Subcutaneous adipose tissue (tissue), 4 donors: ENCODE results near the gene RUVBL1. TPM values are rescaled to one million over a fixed set of nuclear protein-coding genes. Genes with fewer than 3 reads are reported as not detected.

Experiments
- total RNA-seq, 4 donors: library from RNA; depleted of rRNA; stranded (reverse); fragments of >200 nt; gene quantifications; one replicate each; pipeline ENCODE4 v1.1.0, GENCODE V29; 2016
- TF ChIP-seq, protein P1 (sequence below): fragments of 450-650 bp; IDR thresholded peaks from one replicate; pipeline ENCODE4 v1.5.1; 2016; ENCODE audit warnings: low read depth, mild to moderate bottlenecking, control low read depth, antibody characterized with exemption, moderate library complexity

The RUVBL1 gene
- total RNA-seq, 4 donors from 2014 or later, result 14.1 to 29.3 (median 17.1) TPM

DNA sequence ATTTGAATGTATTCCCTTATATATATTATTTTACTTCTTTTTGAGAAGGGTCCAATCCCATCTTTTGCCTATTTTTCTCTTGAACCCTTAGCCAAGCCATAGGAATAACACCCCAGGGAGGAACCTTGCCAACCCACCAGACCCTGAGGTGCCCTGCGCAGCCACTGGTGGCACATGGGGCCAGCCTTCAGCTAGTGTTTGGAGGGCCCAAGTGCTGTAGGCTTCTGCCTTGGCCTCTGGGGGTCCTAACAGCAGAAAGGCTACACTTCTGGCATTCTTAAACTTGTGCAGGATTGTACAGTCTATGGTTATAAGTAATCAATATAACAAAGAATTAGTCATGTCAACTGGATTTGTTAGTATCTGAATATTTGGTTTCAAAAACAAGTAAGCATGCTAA lies 34.5 kb downstream of the RUVBL1 start:
- TF ChIP-seq, protein P1, sequence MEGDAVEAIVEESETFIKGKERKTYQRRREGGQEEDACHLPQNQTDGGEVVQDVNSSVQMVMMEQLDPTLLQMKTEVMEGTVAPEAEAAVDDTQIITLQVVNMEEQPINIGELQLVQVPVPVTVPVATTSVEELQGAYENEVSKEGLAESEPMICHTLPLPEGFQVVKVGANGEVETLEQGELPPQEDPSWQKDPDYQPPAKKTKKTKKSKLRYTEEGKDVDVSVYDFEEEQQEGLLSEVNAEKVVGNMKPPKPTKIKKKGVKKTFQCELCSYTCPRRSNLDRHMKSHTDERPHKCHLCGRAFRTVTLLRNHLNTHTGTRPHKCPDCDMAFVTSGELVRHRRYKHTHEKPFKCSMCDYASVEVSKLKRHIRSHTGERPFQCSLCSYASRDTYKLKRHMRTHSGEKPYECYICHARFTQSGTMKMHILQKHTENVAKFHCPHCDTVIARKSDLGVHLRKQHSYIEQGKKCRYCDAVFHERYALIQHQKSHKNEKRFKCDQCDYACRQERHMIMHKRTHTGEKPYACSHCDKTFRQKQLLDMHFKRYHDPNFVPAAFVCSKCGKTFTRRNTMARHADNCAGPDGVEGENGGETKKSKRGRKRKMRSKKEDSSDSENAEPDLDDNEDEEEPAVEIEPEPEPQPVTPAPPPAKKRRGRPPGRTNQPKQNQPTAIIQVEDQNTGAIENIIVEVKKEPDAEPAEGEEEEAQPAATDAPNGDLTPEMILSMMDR, result no peak

DNA sequence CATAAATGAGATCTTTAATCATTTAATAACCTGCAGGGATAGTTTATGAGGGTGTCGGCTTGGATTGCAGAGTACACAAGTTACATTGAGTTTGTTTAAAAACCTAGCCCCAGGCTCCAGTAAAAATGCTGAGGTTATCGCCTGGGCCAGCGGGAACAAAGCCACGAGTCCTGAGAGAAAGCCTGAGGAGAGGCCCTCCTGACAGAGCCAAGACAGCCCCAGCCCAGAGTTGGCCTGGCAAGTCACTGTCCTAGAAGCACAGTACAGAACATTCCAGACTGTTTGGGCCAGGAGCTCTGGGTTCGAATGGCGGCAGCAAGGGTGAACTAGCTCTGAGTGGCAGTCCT lies 39.0 kb downstream of the RUVBL1 start:
- TF ChIP-seq, protein P1, result no peak

DNA sequence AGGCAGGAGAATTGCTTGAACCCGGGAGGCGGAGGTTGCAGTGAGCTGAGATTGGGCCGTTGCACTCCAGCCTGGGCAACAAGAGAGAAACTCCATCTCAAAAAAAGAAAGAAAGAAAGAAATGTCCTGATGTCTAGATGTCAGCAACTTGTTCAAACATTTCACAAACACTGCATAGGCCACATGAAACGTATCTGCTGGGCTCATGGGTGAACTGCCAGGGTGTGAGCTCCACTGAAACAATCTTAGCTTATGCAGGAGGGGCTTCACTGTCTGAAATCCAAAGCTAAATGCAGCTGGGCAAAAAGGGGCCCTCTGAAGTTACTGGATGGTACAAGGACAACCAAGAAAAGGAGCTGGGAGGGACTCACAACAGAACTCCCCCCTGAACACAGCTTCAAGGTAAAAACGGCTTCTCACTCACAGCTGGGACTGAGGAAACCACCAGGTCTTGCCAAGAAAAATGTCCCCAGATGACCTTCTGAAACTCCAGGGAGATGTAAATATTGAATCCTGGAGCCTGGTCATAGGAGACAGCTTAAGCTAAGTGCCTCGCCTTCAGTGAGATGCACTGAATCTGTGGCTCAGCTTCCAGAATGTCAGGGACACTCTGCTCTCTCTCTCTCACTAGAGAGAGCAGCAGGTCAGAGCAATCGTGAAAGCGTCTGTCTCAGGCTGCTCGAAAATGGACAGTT lies 39.5 kb downstream of the RUVBL1 start:
- TF ChIP-seq, protein P1, result no peak

GRCh38 chr3:128083396-128083795 lies 40.2 kb downstream of the RUVBL1 start:
- TF ChIP-seq, protein P1, result no peak

DNA sequence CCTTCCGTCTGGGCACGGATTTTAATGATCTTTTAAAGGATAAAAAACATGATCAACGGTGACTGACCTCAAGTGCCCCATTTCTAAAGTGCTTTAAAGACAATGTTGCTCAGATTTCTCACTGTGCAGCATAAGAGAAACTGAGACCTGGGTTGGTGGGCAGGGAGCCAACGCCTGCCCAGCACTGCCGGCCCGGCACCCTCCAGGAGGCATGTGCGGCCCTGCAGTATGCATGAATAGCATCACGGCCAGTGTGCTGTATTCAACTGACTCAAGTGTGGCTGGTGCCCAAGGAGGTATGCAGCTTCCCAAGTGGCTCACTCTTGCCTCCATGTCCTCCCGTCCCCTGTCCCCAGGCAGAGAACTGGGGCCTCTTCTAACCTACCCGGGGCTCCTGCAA lies 41.1 kb downstream of the RUVBL1 start:
- TF ChIP-seq, protein P1, result no peak

DNA sequence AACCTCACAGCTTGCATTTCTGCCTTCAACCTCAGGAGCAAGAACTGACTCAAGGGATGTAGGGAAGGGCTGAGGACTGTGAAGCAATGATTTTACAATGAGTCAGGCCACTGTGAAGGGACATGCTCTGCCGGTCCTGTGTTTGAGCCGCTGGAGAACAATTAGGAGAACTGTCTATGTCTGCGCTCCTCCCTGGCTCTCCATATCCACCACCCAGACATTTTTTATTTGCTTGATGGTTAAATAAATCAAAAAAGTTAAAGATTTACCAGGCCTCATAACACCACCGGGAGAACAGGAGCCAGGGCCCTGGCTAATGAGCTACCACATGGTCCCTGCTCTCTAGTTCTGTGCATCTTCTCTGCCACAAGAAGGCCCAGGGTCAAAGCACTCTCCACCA lies 41.8 kb downstream of the RUVBL1 start:
- TF ChIP-seq, protein P1, result no peak

DNA sequence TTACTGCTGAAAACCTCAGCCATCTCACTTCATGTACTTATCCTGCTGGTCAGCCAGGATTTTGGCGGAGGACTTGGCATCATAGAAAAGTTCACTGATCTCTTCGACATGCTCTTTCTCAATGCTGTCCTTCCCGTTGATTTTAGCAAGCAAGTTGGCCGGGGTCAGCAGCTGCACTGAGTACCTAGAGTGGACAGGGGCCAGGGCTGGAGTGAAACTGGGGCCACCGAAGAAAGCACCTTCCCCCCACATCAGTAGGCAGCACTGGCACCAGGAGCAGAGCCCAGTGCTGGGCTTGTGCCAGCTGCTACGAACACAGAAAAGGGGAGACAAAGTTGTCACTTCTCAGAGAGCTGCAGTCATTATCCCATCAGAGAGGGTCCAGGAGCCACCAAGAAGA lies 42.4 kb downstream of the RUVBL1 start:
- TF ChIP-seq, protein P1, result no peak
